NB4 (cell line): ENCODE results near the gene ATPAF2.
"Not testable (repeated sequence)": the region's sequence is repeated elsewhere in the genome, so short reads cannot be mapped to it uniquely, and the experiment has no call there.

ENCODE experiments used
- DNase-seq: peaks from one replicate; pipeline ENCODE4 v3.0.0; 2010; ENCODE audit warnings: low read depth
- H3K4me3 ChIP-seq: one replicate; pipeline ENCODE4 v1.5.1; 2011; ENCODE audit warnings: mild to moderate bottlenecking, low read depth, low read length, moderate library complexity
- MYC ChIP-seq: IDR thresholded peaks from 2 replicates; pipeline ENCODE4 v1.6.1; 2011; ENCODE audit warnings: low read depth, low read length
- POLR2A ChIP-seq: IDR thresholded peaks from 2 replicates; pipeline ENCODE4 v1.6.1; 2011; ENCODE audit warnings: mild to moderate bottlenecking; ENCODE audit not compliant: insufficient read length; ENCODE audit errors: extremely low read depth
- TF ChIP-seq, protein P1 (sequence below): IDR thresholded peaks from 2 replicates; pipeline ENCODE4 v1.6.1; 2011; ENCODE audit warnings: low read depth, low read length
- TF ChIP-seq, protein P2 (sequence below): IDR thresholded peaks from one replicate; pipeline ENCODE4 v1.5.1; 2012; ENCODE audit warnings: low read depth, low read length

Gene ATPAF2

DNA sequence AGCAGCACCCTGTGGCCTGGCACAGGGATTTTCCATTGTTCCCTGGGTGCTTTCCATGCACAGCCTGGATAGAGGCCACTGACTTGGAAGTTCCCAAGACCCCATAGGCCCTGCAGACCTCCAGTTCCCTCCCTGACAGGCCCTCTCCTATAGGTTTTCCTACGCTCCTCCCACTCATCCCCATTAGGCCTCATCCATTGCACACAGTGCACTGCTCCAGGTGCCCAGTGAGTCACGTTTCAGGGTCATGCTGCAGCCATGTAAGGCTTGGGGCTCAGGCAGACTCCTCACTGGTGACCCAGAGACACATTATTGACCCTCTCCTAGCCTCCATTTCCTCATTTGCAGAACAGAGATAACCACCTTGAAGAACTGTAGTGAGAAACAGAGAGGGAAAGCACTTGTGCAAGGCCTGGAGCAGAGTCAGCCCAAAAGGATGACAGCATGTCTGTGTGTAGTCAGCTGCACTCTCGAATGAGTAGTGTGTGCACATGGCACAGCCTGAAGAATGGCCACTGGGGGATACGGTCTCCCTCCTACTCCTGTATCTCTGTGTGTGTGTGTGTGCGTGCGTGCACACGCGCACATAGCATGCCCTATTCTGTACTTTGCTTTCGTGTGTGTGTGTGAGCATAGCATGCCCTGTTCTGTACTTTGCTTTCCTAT, 39.5 kb downstream of the ATPAF2 start:
- peak; percentile 35 for DNase-seq
- no peak for TF ChIP-seq POLR2A
- TF ChIP-seq, protein P1, sequence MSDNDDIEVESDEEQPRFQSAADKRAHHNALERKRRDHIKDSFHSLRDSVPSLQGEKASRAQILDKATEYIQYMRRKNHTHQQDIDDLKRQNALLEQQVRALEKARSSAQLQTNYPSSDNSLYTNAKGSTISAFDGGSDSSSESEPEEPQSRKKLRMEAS, result no peak
- TF ChIP-seq MYC, result no peak
- TF ChIP-seq, protein P2, sequence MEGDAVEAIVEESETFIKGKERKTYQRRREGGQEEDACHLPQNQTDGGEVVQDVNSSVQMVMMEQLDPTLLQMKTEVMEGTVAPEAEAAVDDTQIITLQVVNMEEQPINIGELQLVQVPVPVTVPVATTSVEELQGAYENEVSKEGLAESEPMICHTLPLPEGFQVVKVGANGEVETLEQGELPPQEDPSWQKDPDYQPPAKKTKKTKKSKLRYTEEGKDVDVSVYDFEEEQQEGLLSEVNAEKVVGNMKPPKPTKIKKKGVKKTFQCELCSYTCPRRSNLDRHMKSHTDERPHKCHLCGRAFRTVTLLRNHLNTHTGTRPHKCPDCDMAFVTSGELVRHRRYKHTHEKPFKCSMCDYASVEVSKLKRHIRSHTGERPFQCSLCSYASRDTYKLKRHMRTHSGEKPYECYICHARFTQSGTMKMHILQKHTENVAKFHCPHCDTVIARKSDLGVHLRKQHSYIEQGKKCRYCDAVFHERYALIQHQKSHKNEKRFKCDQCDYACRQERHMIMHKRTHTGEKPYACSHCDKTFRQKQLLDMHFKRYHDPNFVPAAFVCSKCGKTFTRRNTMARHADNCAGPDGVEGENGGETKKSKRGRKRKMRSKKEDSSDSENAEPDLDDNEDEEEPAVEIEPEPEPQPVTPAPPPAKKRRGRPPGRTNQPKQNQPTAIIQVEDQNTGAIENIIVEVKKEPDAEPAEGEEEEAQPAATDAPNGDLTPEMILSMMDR, result no peak
- no peak overlapping the region for H3K4me3 ChIP-seq

DNA sequence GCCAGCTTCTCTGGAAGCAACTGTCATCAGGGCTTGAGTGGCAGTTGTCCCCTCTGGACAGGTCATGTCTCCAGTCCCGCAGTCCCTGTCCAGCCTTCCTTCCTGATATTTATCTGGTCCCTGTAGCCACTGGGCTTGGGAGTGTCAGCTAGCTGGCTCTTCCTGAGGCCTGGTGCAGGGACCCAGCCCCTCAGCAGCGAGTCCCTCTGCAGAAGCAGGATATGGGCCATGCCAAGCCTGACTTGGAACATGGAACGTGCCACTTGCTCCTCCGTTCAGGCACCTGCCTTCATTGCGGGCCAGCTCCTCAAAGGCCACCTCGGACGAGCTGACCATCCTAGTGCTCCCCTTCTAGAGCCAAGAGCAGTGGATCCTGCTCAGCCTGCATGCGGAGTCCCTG, 40.0 kb downstream of the ATPAF2 start:
- no peak overlapping the region for H3K4me3 ChIP-seq
- DNase-seq, result no peak
- TF ChIP-seq POLR2A (no peak), MYC (no peak)
- TF ChIP-seq, protein P2, result no peak
- TF ChIP-seq, protein P1, result no peak

DNA sequence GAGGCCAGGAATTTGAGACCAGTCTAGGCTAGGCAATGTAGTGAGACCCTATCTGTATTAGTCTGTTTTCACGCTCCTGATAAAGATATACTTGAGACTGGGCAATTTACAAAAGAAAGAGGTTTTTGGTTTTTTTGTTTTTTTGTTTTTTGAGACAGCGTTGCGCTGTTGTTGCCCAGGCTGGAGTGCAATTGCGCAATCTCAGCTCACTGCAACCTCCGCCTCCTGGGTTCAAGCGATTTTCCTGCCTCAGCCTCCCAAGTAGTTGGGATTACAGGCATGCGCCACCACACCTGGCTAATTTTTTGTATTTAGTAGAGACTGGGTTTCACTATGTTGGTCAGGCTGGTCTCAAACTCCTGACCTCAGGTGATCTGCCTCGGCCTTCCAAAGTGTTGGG, 43.1 kb downstream of the ATPAF2 start:
- not testable (repeated sequence) for H3K4me3 ChIP-seq, DNase-seq

DNA sequence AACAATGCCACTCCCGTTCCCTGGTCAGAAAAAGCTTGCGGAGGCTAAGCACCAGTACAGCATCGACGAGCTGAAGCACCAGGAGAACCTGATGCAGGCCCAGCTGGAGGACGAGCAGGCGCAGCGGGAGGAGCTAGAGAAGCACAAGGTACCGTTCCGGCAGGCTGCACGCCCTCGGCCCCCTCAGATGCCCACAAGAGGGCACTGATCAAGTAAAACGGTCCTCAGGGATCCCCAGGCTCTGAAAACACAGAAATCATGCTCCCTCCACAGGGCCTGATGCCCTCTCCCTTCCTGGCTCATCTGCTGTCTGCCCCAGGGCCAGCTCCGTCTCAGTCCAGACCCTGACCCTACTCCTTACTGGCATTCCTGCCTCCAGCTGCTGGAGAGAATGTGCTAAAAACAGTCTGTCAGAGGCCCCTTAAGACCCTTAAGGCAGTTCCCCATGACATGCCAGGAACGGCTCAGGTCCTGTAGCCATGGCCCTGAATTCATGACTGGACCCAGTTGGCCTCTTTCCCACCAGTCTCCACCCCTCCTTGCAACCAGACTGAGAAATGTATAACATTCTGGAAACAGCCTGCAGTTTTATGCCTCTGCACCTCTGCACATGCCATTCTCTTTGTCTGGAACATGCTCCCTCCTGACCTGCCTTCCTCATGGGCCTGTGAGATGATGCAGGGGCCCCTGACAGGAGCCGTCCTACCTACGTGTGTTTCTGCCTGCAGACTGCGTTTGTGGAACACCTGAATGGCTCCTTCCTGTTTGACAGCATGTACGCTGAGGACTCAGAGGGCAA, 44.5 kb downstream of the ATPAF2 start:
- DNase-seq, result peak; percentile 51

DNA sequence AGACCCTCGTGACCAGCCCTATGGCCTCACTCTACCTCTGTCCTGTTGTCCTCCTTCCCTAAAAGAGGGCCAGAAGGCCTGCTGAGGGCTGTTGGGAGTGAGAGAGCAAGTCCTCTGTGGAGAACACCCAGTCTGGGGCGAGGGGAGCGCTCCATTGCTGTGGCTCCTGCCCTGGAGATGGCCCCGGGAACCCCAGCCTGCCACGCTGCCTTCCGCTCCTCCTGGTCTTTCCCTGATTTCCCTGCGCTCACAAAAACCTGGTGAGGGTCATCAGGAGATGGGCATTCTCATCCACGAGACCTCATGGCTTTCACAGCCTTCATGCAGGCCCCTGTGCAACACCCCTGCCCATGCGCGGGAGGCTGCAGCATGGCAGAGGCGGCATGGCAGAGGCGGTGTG, 45.1 kb downstream of the ATPAF2 start:
- H3K4me3 ChIP-seq, result no peak overlapping the region
- TF ChIP-seq MYC (no peak), POLR2A (no peak)
- TF ChIP-seq, protein P1, result no peak
- TF ChIP-seq, protein P2, result no peak
- DNase-seq, result no peak

More for the DNA sequence above, 44.5 kb downstream of the ATPAF2 start:
- H3K4me3 ChIP-seq, result no peak overlapping the region
- TF ChIP-seq, protein P2, result peak; percentile 51
- no peak for TF ChIP-seq POLR2A

DNA sequence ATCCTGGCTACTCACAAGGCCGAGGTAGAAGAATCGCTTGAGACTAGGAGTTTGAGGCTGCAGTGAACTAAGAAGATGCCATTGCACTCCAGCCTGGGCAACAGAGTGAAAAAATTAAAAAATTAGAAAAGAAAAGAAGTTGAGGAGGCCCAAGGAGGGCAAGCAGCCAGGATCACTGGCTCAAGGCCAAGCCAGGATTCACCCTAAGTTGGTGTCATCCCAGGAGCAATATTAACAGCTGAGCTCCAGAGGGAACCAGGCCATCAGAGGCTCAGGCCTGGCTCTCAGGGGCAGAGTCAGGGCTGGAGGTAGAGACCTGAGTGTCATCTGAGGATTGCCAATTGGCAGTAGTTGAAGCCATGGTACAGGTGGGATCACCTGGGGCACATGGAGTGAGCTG, 45.6 kb downstream of the ATPAF2 start:
- no peak for DNase-seq
- no peak overlapping the region for H3K4me3 ChIP-seq
- TF ChIP-seq POLR2A, result no peak
- TF ChIP-seq, protein P2, result no peak
- TF ChIP-seq, protein P1, result no peak
- no peak for TF ChIP-seq MYC
